GM18861 (cell line): ENCODE measurements around the gene NPM3.

Source experiments
- ATAC-seq: cut with Tn5 transposase; IDR thresholded peaks from one replicate; pipeline ENCODE4 v1.9.1; 2021; ENCODE audit not compliant: unreplicated experiment

NPM3 gene

GRCh38 chr10:101782811-101783735 is at the start of gene NPM3:
TSS of gene NPM3 (minus strand) at chr10:101783446. CDS start at chr10:101783390, 56 bp downstream.
- ATAC-seq: no peak

GRCh38 chr10:101832325-101832771 is 49.1 kb upstream of the NPM3 start:
- no peak for ATAC-seq

- no peak for ATAC-seq
Measured at GRCh38 chr10:101831169-101831811, 48.0 kb upstream of the NPM3 start.

GRCh38 chr10:101830322-101831168 is 47.3 kb upstream of the NPM3 start:
- peak; percentile 38 for ATAC-seq

- no peak for ATAC-seq
Measured at GRCh38 chr10:101829561-101830315, 46.5 kb upstream of the NPM3 start.

GRCh38 chr10:101828766-101829551 is 45.7 kb upstream of the NPM3 start:
- no peak for ATAC-seq

GRCh38 chr10:101827919-101828600 is 44.8 kb upstream of the NPM3 start:
- ATAC-seq: no peak

- ATAC-seq: no peak
Measured at GRCh38 chr10:101826852-101827434, 43.7 kb upstream of the NPM3 start.

- no peak for ATAC-seq
Measured at GRCh38 chr10:101824736-101825135, 41.5 kb upstream of the NPM3 start.

- peak; percentile 11 for ATAC-seq
Measured at GRCh38 chr10:101818872-101819633, 35.8 kb upstream of the NPM3 start.

GRCh38 chr10:101818119-101818871 is 35.0 kb upstream of the NPM3 start, which contains the start of gene OGA:
TSS of gene OGA (minus strand) at chr10:101818444. CDS start at chr10:101818022, 422 bp downstream.
- peak; percentile 85 for ATAC-seq

GRCh38 chr10:101817337-101818118 is 34.3 kb upstream of the NPM3 start:
- ATAC-seq: no peak

- ATAC-seq: no peak
Measured at GRCh38 chr10:101816913-101817336, 33.7 kb upstream of the NPM3 start.

- no peak for ATAC-seq
Measured at GRCh38 chr10:101816376-101816775, 33.1 kb upstream of the NPM3 start.

GRCh38 chr10:101814466-101815071 is 31.3 kb upstream of the NPM3 start:
- peak; percentile 36 for ATAC-seq

GRCh38 chr10:101812606-101813005 is 29.4 kb upstream of the NPM3 start:
- no peak for ATAC-seq
